Endothelial cell of umbilical vein (primary cell): ENCODE measurements around the gene MAEA.

Source experiments
- POLR2A ChIP-seq: IDR thresholded peaks from 2 replicates; pipeline ENCODE4 v1.6.1; 2012; ENCODE audit warnings: low read depth, mild to moderate bottlenecking, control low read depth, low read length
- TF ChIP-seq, protein P1 (sequence below), 2 donors: IDR thresholded peaks; 1 replicate in 1 of 2; 2 replicates in 1 of 2; pipeline ENCODE4 v1.5.1; 2011; ENCODE audit warnings: low read length in 2 of 2, mild to moderate bottlenecking in 2 of 2, moderate library complexity in 2 of 2, control low read depth in 1 of 2, inconsistent platforms in 1 of 2, low read depth in 1 of 2; ENCODE audit not compliant: insufficient read depth in 1 of 2; ENCODE audit errors: extremely low read depth in 1 of 2
- TF ChIP-seq, protein P2 (sequence below): IDR thresholded peaks from 2 replicates; pipeline ENCODE4 v1.6.1; 2011; ENCODE audit not compliant: insufficient read depth, insufficient read length

DNA sequence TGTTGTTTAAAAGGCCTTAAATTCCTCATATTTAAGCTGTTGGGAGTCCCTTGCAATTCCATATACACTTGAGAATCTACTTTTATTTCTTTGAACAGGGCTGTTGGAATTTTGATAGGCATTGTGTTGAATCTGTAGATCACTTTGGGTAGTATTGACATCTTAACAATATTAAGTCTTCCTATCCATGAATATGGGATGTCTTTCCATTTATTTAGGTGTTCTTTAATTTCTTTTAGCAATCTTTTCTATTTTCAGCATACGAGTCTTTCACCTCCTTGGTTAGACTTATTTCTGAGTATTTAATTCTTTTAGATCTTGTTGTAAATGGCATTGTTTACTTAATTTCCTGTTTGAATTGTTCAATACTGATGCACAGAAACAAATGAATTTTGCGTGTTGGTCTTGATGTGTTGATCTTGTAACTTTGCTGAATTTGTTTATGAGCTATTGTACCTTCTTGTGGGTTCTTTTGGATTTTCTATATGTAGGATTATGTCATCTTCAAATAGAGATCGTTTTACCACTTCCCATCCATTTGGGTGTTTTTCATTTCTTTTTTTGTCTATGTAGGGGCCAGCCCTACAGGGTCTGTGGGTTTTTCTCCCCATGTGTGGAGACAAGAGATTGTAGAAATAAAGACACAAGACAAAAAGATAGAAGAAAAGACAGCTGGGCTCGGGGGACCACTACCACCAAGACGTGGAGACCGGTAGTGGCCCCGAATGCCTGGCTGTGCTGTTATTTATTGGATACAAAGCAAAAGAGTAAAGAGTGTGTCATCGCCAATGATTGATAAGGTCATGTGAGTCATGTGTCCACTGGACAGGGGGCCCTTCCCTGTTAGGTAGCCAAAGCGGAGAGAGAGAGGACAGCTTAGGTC, 22.6 kb upstream of the MAEA start:
- TF ChIP-seq POLR2A: no peak
- TF ChIP-seq, protein P1, sequence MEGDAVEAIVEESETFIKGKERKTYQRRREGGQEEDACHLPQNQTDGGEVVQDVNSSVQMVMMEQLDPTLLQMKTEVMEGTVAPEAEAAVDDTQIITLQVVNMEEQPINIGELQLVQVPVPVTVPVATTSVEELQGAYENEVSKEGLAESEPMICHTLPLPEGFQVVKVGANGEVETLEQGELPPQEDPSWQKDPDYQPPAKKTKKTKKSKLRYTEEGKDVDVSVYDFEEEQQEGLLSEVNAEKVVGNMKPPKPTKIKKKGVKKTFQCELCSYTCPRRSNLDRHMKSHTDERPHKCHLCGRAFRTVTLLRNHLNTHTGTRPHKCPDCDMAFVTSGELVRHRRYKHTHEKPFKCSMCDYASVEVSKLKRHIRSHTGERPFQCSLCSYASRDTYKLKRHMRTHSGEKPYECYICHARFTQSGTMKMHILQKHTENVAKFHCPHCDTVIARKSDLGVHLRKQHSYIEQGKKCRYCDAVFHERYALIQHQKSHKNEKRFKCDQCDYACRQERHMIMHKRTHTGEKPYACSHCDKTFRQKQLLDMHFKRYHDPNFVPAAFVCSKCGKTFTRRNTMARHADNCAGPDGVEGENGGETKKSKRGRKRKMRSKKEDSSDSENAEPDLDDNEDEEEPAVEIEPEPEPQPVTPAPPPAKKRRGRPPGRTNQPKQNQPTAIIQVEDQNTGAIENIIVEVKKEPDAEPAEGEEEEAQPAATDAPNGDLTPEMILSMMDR (IDR thresholded peaks at IDR 0.05; ENCODE audit: extremely low read depth in 1 of 2, insufficient read depth in 1 of 2, low read depth in 1 of 2, low read length in 2 of 2): no peak
- TF ChIP-seq, protein P2, sequence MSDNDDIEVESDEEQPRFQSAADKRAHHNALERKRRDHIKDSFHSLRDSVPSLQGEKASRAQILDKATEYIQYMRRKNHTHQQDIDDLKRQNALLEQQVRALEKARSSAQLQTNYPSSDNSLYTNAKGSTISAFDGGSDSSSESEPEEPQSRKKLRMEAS: no peak
